Measurements from ENCODE around the gene CYP4Z1. TPM values are rescaled to one million over a fixed set of nuclear protein-coding genes. Genes with fewer than 3 reads are reported as not detected.

CYP4Z1 gene
- not detected in 2 replicates for total RNA-seq (2021)
- long read RNA-seq, result 0 reads

GRCh38 chr1:47067097-47067594 lies at the start of gene CYP4Z1:
Gene CYP4Z1 (plus strand): TSS chr1:47067231. CDS start chr1:47067491, 260 bp downstream.
- no peak within 1 kb of the TSS for H3K9ac ChIP-seq (ENCODE audit: extremely low read depth, insufficient read length, low read length)
- no peak within 1 kb of the TSS for H3K56ac ChIP-seq (ENCODE audit: insufficient read length, low read depth, low read length)
- H2AFZ ChIP-seq (ENCODE audit: low read length), result no peak within 1 kb of the TSS
- Mint-ChIP-seq H3K4me1 (no peaks in the 10 kb centered on the region), H3K4me3 (no peak within 1 kb of the TSS), H3K9me3 (no peaks in the 10 kb centered on the region), H3K36me3 (ENCODE audit: insufficient read depth in 1 of 3, low read depth in 3 of 3) (no peaks in the 10 kb centered on the region), H3K27ac (no peak within 1 kb of the TSS), H3K27me3 (ENCODE audit: low read depth) (peaks cover 40% of the 10 kb centered on the region)
- H4K8ac ChIP-seq (replicated peaks; ENCODE audit: insufficient read length, low read depth, low read length), result no peak within 1 kb of the TSS
- no peak for TF ChIP-seq CTCF (conservative IDR thresholded peaks at IDR 0.05)
- no peaks in the 10 kb centered on the region for H3K23me2 ChIP-seq (ENCODE audit: insufficient read length, low read depth, low read length, poor library complexity, severe bottlenecking)
- H2BK120ac ChIP-seq (ENCODE audit: low read depth, low read length, poor library complexity, severe bottlenecking), result no peak within 1 kb of the TSS
- no peak for DNase-seq
- H2BK20ac ChIP-seq (ENCODE audit: low read depth, low read length, poor library complexity, severe bottlenecking), result no peak within 1 kb of the TSS
- no peak within 1 kb of the TSS for H3T11ph ChIP-seq (ENCODE audit: low read length)
- H2BK5ac ChIP-seq (ENCODE audit: insufficient read length, low read length), result no peak within 1 kb of the TSS
- H3K79me2 ChIP-seq (ENCODE audit: insufficient read depth, low read length), result no peaks in the 10 kb centered on the region
- no peaks in the 10 kb centered on the region for H3K9me3 ChIP-seq (ENCODE audit: control insufficient read depth, low read depth, low read length)
- no peak within 1 kb of the TSS for H3K18ac ChIP-seq (ENCODE audit: insufficient read length, low read depth, low read length)
- H3K79me1 ChIP-seq (ENCODE audit: insufficient read depth, low read depth, low read length, poor library complexity, severe bottlenecking), result no peaks in the 10 kb centered on the region
- H3K27me3 ChIP-seq (ENCODE audit: insufficient read depth, low read length), result no peaks in the 10 kb centered on the region
- no peaks in the 10 kb centered on the region for H3K4me1 ChIP-seq (ENCODE audit: insufficient read depth, low read length)
- no peak within 1 kb of the TSS for H3K27ac ChIP-seq (ENCODE audit: insufficient read length, low read depth, low read length)
- H3K23ac ChIP-seq (ENCODE audit: insufficient read length, low read depth, low read length), result no peak within 1 kb of the TSS
- H4K91ac ChIP-seq (ENCODE audit: insufficient read length, low read depth, low read length), result no peak within 1 kb of the TSS
- H3K4ac ChIP-seq (ENCODE audit: low read depth, low read length), result no peak within 1 kb of the TSS
- H3K14ac ChIP-seq (ENCODE audit: insufficient read depth, low read length), result no peak within 1 kb of the TSS
- no peak within 1 kb of the TSS for H2BK15ac ChIP-seq (ENCODE audit: low read depth, low read length)
- H4K5ac ChIP-seq (ENCODE audit: insufficient read length, low read depth, low read length), result no peak within 1 kb of the TSS
- H3K4me2 ChIP-seq (ENCODE audit: insufficient read depth, insufficient read length, low read length), result no peak within 1 kb of the TSS
- no peak within 1 kb of the TSS for H2AK5ac ChIP-seq (ENCODE audit: insufficient read length, low read length)
- H2BK12ac ChIP-seq (ENCODE audit: insufficient read length, low read depth, low read length), result no peak within 1 kb of the TSS
- no peaks in the 10 kb centered on the region for H4K20me1 ChIP-seq (ENCODE audit: control insufficient read depth, insufficient read depth, insufficient read length)

All from H9 (cell line).